HCT116 (cell line): ENCODE data around the gene TCF15.

Experiments used
- EGR1 ChIP-seq: IDR thresholded peaks from 2 replicates; pipeline ENCODE4 v1.6.1; 2012; ENCODE audit warnings: low read depth
- EZH2 ChIP-seq: fragments of 200-600 bp; sonication (generic); IDR thresholded peaks from 2 replicates; pipeline ENCODE4 v1.6.1; 2017; ENCODE audit warnings: antibody characterized with exemption, mixed run types
- FOSL1 ChIP-seq: IDR thresholded peaks from 2 replicates; pipeline ENCODE4 v1.6.1; 2012; ENCODE audit warnings: low read depth
- POLR2A ChIP-seq: IDR thresholded peaks from 2 replicates; pipeline ENCODE4 v1.7.0; 2011; ENCODE audit warnings: borderline replicate concordance; ENCODE audit not compliant: insufficient read depth, insufficient read length; ENCODE audit errors: extremely low read depth
- POLR2AphosphoS5 ChIP-seq: IDR thresholded peaks from 2 replicates; pipeline ENCODE4 v1.6.1; 2011; ENCODE audit warnings: mild to moderate bottlenecking, low read depth, low read length, moderate library complexity
- RAD21 ChIP-seq: IDR thresholded peaks from 2 replicates; pipeline ENCODE4 v1.6.1; 2012; ENCODE audit warnings: low read depth, mild to moderate bottlenecking
- SIN3A ChIP-seq: IDR thresholded peaks from 2 replicates; pipeline ENCODE4 v1.6.1; 2012; ENCODE audit warnings: low read depth
- SP1 ChIP-seq: IDR thresholded peaks from 2 replicates; pipeline ENCODE4 v1.6.1; 2012; ENCODE audit warnings: low read depth
- SRF ChIP-seq: IDR thresholded peaks from 2 replicates; pipeline ENCODE4 v1.6.1; 2012; ENCODE audit warnings: low read depth
- YY1 ChIP-seq: IDR thresholded peaks from 2 replicates; pipeline ENCODE4 v1.6.1; 2011; ENCODE audit warnings: low read length, low read depth, moderate library complexity, mild to moderate bottlenecking; ENCODE audit not compliant: insufficient replicate concordance; ENCODE audit errors: extremely low read depth
- ZFX ChIP-seq: fragments of 450-650 bp; IDR thresholded peaks from 2 replicates; pipeline ENCODE4 v1.6.1; 2017
- ZNF274 ChIP-seq: fragments of 200-500 bp; sonication (Bioruptor generic); IDR thresholded peaks from 2 replicates; pipeline ENCODE4 v1.6.1; 2014; ENCODE audit warnings: mild to moderate bottlenecking, low read depth, low read length, inconsistent platforms
- TF ChIP-seq, protein P1 (sequence below), 3 experiments: fragments of 200-600 bp in 1 of 3; sonication (generic) in 1 of 3; IDR thresholded peaks in 2 of 3; conservative IDR thresholded peaks in 1 of 3; 2 replicates each; pipeline ENCODE4 v1.5.1; 2012 to 2017; ENCODE audit warnings: low read depth in 2 of 3, low read length in 2 of 3, antibody characterized with exemption in 1 of 3, borderline replicate concordance in 1 of 3, control low read depth in 1 of 3, mild to moderate bottlenecking in 1 of 3, mixed read lengths in 1 of 3, mixed run types in 1 of 3, moderate library complexity in 1 of 3; ENCODE audit not compliant: insufficient read depth in 1 of 3
- TF ChIP-seq, protein P2 (sequence below): IDR thresholded peaks from 2 replicates; pipeline ENCODE4 v1.6.1; 2012; ENCODE audit warnings: low read depth

DNA sequence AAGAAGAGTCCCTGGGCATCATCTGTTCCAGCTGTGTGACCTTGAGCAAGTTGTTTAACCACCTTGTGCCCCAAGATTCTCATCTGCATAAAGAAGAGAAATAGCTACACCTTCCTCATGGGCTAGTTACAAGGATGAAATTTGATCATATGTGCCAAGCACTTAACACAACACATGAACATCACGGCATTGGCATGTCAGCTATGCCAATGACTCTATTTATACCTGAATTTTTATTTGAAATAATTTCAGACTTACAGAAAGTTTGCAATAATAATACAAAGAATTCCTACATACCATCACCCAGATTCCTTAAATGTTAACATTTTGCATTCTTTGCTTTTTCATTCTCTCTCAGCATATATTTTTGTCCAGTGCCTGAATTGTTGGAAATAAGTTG lies 21.0 kb upstream of the TCF15 start:
- TF ChIP-seq, protein P1, sequence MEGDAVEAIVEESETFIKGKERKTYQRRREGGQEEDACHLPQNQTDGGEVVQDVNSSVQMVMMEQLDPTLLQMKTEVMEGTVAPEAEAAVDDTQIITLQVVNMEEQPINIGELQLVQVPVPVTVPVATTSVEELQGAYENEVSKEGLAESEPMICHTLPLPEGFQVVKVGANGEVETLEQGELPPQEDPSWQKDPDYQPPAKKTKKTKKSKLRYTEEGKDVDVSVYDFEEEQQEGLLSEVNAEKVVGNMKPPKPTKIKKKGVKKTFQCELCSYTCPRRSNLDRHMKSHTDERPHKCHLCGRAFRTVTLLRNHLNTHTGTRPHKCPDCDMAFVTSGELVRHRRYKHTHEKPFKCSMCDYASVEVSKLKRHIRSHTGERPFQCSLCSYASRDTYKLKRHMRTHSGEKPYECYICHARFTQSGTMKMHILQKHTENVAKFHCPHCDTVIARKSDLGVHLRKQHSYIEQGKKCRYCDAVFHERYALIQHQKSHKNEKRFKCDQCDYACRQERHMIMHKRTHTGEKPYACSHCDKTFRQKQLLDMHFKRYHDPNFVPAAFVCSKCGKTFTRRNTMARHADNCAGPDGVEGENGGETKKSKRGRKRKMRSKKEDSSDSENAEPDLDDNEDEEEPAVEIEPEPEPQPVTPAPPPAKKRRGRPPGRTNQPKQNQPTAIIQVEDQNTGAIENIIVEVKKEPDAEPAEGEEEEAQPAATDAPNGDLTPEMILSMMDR (IDR thresholded peaks at IDR 0.05 in 2 of 3, conservative IDR thresholded peaks at IDR 0.05 in 1 of 3; ENCODE audit: borderline replicate concordance in 1 of 3, insufficient read depth in 1 of 3, low read depth in 2 of 3, low read length in 2 of 3) = no peak
- TF ChIP-seq, protein P2, sequence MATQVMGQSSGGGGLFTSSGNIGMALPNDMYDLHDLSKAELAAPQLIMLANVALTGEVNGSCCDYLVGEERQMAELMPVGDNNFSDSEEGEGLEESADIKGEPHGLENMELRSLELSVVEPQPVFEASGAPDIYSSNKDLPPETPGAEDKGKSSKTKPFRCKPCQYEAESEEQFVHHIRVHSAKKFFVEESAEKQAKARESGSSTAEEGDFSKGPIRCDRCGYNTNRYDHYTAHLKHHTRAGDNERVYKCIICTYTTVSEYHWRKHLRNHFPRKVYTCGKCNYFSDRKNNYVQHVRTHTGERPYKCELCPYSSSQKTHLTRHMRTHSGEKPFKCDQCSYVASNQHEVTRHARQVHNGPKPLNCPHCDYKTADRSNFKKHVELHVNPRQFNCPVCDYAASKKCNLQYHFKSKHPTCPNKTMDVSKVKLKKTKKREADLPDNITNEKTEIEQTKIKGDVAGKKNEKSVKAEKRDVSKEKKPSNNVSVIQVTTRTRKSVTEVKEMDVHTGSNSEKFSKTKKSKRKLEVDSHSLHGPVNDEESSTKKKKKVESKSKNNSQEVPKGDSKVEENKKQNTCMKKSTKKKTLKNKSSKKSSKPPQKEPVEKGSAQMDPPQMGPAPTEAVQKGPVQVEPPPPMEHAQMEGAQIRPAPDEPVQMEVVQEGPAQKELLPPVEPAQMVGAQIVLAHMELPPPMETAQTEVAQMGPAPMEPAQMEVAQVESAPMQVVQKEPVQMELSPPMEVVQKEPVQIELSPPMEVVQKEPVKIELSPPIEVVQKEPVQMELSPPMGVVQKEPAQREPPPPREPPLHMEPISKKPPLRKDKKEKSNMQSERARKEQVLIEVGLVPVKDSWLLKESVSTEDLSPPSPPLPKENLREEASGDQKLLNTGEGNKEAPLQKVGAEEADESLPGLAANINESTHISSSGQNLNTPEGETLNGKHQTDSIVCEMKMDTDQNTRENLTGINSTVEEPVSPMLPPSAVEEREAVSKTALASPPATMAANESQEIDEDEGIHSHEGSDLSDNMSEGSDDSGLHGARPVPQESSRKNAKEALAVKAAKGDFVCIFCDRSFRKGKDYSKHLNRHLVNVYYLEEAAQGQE = no peak
- TF ChIP-seq SP1 (no peak), POLR2AphosphoS5 (no peak), EZH2 (no peak), POLR2A (no peak), FOSL1 (no peak), SRF (no peak), ZFX (no peak), EGR1 (no peak), SIN3A (no peak), RAD21 (no peak), YY1 (no peak), ZNF274 (no peak)
